Measurements from ENCODE around the gene SRSF2. TPM values are rescaled to one million over a fixed set of nuclear protein-coding genes. Genes with fewer than 3 reads are reported as not detected.

Gene SRSF2, protein sequence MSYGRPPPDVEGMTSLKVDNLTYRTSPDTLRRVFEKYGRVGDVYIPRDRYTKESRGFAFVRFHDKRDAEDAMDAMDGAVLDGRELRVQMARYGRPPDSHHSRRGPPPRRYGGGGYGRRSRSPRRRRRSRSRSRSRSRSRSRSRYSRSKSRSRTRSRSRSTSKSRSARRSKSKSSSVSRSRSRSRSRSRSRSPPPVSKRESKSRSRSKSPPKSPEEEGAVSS
- total RNA-seq: 100 to 1,000 TPM; 845 to 927 (median 920) TPM

DNA sequence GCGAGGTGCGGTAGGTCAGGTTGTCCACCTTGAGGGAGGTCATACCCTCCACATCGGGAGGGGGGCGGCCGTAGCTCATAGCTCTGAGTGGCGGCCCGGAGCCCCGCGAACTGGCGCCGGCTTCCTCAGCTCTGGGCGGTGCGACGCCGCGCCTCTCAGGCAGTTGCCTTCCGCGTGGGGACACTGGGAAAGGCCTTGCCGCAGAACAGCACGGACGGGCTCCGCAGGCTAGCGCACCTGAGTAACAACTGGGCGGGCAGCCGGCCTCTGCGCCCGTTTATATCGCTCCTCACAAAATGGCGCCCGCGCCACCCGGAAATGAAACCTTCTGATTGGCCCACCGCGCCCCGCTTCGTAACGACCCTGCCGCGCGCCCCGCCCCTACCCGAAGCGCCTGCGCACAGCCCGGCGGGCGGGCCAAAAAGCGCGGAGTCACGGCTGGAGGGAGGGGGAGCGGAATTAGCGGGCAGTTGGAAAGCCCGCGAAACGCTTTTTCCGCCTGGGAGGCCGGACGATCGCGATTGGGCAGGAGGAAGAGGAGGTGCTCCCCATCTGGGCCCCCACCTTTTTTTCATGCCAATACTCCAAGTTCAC is at the start of gene SRSF2:
Gene SRSF2 (minus strand): TSS at position 250 of the 594 bp plus-strand sequence. CDS start 171 bp downstream, at position 79.
- Mint-ChIP-seq H3K4me3 (peak within 1 kb of the TSS; percentile 90), H3K36me3 (ENCODE audit: insufficient read depth) (peaks cover 43% of the 10 kb centered on the region), H3K9me3 (no peaks in the 10 kb centered on the region), H3K27me3 (ENCODE audit: low read depth) (no peaks in the 10 kb centered on the region), H3K4me1 (ENCODE audit: low read depth) (peaks cover 38% of the 10 kb centered on the region)
- DNase-seq (peak; percentile 98), ATAC-seq (peak; percentile 72 to 74)

DNA sequence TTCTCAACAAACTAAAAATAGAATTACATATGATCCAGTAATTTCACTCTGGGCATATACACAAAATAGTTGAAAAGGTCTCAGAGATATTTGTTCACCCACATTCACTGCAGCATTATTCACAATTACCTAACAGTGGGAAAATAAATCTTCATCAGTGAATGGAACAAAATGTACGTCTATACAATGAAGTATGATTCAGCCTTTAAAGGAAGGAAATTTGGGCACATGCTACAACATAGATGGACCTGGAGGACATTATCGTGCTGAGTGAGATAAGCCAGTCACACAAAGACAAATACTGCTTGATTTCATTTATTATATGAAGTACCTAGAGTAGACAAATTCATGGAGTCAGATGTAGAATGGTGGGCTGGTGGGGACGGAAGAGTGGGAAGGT is 47.8 kb upstream of the SRSF2 start:
- Mint-ChIP-seq H3K4me3 (no peak overlapping the region), H3K9me3 (no peaks in the 10 kb centered on the region), H3K4me1 (ENCODE audit: low read depth) (no peaks in the 10 kb centered on the region), H3K27me3 (ENCODE audit: low read depth) (no peaks in the 10 kb centered on the region), H3K36me3 (ENCODE audit: insufficient read depth) (peaks cover 6% of the 10 kb centered on the region)
- DNase-seq: no peak
- ATAC-seq: no peak

DNA sequence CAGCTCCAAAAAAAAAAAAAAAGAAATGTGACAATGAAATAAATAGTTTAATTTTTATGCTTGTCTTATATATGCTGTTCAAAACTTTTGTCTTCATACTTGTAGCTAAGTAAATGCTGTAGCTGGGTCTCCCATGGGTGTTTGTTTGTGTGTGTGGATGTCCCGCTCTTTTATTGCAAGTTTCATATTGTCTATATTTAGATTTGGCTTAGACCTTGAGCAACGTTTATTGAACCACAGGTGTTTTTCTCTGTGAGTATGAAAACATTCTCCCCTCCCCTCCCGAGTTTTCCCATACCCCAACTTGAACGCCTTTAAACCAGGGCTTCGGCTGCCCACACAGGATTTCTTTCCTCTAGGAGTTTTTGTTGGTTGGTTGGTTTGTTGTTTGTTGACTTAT is 46.0 kb upstream of the SRSF2 start:
- no peaks in the 10 kb centered on the region for H3K27me3 Mint-ChIP-seq (ENCODE audit: low read depth)
- ATAC-seq (no peak), DNase-seq (no peak)
- no peak overlapping the region for H3K4me3 Mint-ChIP-seq
- no peaks in the 10 kb centered on the region for H3K4me1 Mint-ChIP-seq (ENCODE audit: low read depth)
- H3K9me3 Mint-ChIP-seq: no peaks in the 10 kb centered on the region
- H3K36me3 Mint-ChIP-seq (ENCODE audit: insufficient read depth): peaks cover 10% of the 10 kb centered on the region

DNA sequence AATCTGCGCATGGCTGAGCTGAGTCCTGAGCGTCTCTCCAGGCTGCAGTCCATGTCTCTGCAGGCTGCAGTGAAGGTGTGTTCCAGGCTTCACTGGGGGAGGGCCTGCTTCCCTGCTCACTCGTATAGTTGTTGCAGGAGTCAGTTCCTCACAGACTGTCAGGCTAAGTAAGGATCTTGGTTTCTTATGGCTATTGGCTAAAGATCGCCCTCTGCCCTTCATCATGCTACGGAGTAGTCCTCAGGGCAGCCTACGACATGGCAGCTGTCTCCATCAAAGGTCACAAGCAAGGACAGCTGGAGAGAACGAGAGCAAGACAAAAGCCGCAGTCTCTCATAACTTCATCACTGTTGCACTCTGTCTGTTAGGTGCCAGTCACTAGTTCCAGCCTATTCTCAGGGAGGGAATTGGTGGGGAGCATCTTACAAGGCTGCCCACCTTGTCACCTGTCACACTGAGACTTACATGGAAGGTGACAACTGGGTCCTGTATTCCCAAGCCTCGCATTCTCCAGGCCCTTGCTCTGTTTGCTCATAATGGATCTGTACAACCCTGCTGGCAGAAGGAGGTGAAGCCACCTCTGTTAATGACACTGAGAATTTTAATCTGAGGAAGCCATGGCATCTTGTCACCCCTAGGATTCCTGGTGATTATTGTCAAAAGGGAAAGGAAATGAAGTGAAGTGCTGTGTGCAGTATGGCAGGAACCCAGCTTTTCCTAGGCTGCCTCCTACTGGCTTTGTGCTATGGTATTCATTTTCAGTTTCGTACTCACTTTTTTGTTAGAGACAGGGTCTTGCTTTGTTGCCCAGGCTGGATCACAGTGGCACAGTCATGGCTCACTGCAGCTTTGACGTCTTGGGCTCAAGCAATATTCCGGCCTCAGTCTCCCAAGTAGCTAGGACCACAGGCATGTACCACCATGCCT is 44.2 kb upstream of the SRSF2 start:
- H3K4me1 Mint-ChIP-seq (ENCODE audit: low read depth): no peaks in the 10 kb centered on the region
- no peaks in the 10 kb centered on the region for H3K9me3 Mint-ChIP-seq
- H3K27me3 Mint-ChIP-seq (ENCODE audit: low read depth): no peaks in the 10 kb centered on the region
- peaks cover 14% of the 10 kb centered on the region for H3K36me3 Mint-ChIP-seq (ENCODE audit: insufficient read depth)
- ATAC-seq (no peak), DNase-seq (no peak)
- H3K4me3 Mint-ChIP-seq: no peak overlapping the region

DNA sequence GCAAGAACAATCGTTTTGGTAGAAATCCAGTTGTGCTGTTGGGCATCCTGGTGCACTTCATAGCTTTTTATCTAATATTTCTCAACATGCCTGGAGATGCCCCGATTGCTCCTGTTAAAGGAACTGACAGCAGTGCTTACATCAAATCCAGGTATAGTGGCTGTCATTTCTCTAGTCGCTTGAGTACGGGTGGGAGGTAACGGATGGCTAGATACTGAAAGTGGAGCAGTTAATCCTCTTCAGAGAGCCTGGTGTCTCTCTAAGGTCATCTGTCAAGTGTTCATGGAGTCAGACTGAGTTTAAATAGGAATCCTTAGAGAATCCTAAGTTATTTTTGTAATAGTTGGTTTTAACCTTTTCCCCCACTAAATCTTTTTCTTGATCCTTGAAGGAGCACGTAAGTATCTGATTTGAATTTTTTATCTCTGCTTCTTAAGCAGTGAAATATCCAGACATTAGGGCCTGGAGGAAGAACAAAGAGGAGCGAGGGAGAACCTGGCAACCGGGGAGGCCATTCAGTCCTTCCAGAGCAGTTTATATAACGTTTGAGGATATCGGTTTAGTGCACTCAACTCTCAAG is 38.0 kb upstream of the SRSF2 start:
- peaks cover 26% of the 10 kb centered on the region for H3K36me3 Mint-ChIP-seq (ENCODE audit: insufficient read depth)
- H3K9me3 Mint-ChIP-seq: no peaks in the 10 kb centered on the region
- no peak overlapping the region for H3K4me3 Mint-ChIP-seq
- DNase-seq (no peak), ATAC-seq (no peak)
- peaks cover 24% of the 10 kb centered on the region for H3K4me1 Mint-ChIP-seq (ENCODE audit: low read depth)
- H3K27me3 Mint-ChIP-seq (ENCODE audit: low read depth): no peaks in the 10 kb centered on the region

DNA sequence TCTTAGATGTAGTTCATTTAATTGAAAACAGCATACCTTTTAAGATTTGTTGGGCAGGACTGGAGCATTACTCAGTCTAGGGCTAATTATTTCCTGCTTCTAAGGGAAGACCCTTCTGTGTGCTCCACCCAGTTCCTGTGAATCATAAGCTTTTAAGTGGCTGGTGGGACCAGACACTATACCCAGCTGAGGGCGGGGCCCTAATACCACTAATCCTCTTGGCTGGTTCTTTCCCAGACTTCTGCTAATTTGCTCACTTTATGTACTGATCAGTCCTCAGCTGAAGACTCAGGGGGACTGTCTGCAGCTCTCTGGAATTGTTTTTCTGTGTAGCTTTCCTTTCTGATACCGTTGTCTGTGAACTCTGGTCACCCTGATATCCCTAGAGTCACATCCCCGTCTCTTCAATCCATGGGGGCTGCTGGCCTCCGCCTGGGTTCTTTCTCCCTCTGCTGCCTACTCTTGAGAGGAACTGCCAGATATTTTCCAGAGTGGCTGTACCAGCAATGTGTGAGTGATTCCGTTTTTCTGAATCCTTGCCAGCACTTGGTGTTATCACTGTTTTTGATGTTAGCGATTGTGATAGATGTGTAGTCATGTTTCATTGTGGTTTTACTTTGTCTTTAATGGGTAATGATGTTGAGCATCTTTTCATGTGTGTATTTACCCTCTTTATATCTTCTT is 35.9 kb upstream of the SRSF2 start:
- H3K36me3 Mint-ChIP-seq (ENCODE audit: insufficient read depth): peaks cover 27% of the 10 kb centered on the region
- peaks cover 24% of the 10 kb centered on the region for H3K4me1 Mint-ChIP-seq (ENCODE audit: low read depth)
- peak; percentile 96 to 97 for ATAC-seq
- peak; percentile 60 for DNase-seq
- no peaks in the 10 kb centered on the region for H3K9me3 Mint-ChIP-seq
- H3K27me3 Mint-ChIP-seq (ENCODE audit: low read depth): no peaks in the 10 kb centered on the region
- peak overlapping the region; percentile 78 for H3K4me3 Mint-ChIP-seq

DNA sequence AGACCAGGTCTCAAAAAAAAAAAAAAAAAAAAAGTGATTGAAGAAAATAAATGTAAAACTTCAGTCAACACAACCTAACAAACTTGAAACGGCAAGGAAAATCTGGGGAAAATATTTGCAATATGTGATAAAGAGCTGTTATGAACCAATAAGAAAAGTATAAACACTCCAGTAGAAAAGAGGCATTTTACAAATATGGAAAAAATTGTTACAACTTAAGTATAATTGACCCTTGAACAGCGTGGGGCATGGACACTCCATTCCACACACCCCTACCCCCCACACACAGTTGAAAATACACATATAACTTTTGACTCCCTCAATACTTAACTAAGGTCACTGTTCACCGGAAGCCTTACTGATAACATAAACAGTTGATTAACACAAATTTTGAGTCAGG is 21.4 kb upstream of the SRSF2 start:
- H3K9me3 Mint-ChIP-seq: no peaks in the 10 kb centered on the region

DNA sequence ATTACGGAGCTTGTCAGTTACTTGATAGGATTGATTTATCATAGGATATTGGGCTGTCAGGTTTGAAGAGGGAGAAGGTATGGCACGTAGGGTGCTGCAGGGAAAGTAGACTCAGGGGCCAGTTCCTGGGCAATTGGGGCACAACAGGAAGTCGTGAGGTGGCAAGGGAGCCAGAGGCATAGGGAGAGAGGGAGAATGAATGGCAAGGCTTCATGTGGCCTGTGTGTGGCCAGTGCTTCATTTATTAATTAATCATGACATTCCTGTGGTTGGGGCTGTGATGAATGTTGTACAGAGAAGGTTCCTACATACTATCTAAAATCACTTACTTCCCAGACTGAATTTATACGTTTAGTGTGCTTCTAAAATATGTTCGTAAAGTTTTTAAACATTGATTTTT is 20.1 kb upstream of the SRSF2 start:
- DNase-seq (no peak), ATAC-seq (no peak)
- Mint-ChIP-seq H3K4me3 (no peak overlapping the region), H3K9me3 (no peaks in the 10 kb centered on the region), H3K36me3 (ENCODE audit: insufficient read depth) (peaks cover 14% of the 10 kb centered on the region), H3K4me1 (ENCODE audit: low read depth) (peaks cover 18% of the 10 kb centered on the region), H3K27me3 (ENCODE audit: low read depth) (no peaks in the 10 kb centered on the region)

More for the DNA sequence above, 21.4 kb upstream of the SRSF2 start:
- peaks cover 14% of the 10 kb centered on the region for H3K36me3 Mint-ChIP-seq (ENCODE audit: insufficient read depth)
- H3K27me3 Mint-ChIP-seq (ENCODE audit: low read depth): no peaks in the 10 kb centered on the region
- H3K4me3 Mint-ChIP-seq: no peak overlapping the region
- H3K4me1 Mint-ChIP-seq (ENCODE audit: low read depth): peaks cover 5% of the 10 kb centered on the region
- ATAC-seq (no peak), DNase-seq (no peak)

DNA sequence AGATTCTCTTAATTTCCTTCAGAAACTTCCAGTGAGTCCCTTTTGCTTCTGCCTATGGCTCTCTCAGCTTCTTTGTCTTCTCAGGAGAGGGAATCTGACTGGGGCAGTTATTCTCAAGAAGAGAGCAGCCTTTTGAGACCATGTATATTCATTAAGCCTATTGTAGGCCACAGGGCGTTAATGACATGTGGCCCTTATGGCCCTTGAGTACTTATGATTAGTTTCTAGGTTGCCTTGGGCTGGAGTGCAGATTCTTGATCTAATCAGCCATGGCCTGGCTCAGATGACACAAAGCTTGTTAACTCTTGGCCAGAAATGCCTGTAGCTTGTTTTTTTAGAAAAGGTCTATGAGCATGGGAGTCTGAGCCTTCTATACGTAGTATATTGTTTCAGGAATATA is 18.2 kb upstream of the SRSF2 start:
- Mint-ChIP-seq H3K9me3 (no peaks in the 10 kb centered on the region), H3K36me3 (ENCODE audit: insufficient read depth) (peaks cover 16% of the 10 kb centered on the region), H3K4me1 (ENCODE audit: low read depth) (peaks cover 24% of the 10 kb centered on the region), H3K27me3 (ENCODE audit: low read depth) (no peaks in the 10 kb centered on the region), H3K4me3 (no peak overlapping the region)
- DNase-seq: no peak
- ATAC-seq: no peak

DNA sequence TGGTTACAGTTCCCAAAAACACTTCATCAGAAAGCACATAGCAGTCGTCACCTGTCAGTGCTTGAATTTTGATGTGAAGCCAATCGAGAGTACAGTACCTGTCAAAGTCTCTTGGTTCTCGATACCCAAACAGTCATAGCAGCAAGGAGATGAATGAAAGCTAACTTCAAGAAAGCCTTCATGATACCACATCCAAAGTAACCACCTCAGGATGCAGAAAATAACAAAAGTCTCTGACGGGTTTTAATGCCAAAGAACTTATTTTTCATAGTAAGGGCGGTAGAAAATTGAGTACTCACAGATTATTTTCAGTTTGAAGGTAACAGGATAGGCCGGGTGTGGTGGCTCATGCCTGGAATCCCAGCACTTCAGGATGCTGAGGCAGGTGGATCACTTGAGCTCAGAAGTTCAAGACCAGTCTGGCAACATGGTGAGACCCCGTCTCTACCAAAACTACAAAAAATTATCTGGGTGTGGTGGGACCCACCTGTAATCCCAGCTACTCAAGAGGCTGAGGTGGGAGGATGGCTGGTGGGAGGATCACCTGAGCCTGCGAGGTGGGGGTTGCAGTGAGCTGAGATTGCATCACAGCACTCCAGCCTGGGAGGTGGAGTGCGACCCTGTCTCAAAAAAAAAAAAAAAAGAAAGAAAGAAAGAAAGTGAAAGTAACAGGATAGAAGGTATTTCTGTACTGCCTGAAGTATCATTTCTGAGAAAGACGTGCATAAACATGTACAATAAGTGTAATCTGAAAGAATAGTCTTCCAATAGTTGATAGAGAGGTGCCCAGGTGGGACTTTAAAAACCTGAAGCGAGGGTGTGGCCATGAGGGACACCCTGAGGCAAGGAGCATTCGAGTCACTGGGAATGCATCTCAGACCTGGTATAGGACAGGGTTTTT is 16.2 kb upstream of the SRSF2 start:
- peak; percentile 91 to 96 for ATAC-seq

DNA sequence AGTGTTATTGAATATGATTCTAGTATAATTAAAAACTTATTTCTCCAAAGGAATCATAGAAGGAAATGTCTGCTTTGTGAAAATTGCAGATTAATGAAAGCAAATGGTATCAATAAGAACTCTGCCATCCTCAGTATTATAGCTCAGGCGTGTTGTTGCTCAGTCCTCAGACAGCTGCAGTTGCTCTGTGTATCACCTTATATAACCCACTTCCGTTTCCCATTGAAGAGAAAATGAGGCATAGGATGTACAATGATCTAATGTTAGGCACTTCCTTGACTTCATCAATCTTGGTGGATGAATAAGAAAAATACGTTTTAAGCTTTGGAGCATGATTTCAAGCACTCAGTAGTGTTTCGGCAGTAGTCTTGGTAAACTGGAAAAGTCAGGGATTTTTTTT is 14.9 kb upstream of the SRSF2 start:
- ATAC-seq (peak in 1 of 2 donors; percentile 24), DNase-seq (no peak)
- Mint-ChIP-seq H3K27me3 (ENCODE audit: low read depth) (no peaks in the 10 kb centered on the region), H3K36me3 (ENCODE audit: insufficient read depth) (peaks cover 11% of the 10 kb centered on the region), H3K4me1 (ENCODE audit: low read depth) (peaks cover 25% of the 10 kb centered on the region), H3K9me3 (no peaks in the 10 kb centered on the region), H3K4me3 (peak overlapping the region; percentile 64)

More for the DNA sequence above, 16.2 kb upstream of the SRSF2 start:
- Mint-ChIP-seq H3K27me3 (ENCODE audit: low read depth) (no peaks in the 10 kb centered on the region), H3K4me1 (ENCODE audit: low read depth) (peaks cover 25% of the 10 kb centered on the region), H3K4me3 (peak overlapping the region; percentile 85), H3K9me3 (no peaks in the 10 kb centered on the region), H3K36me3 (ENCODE audit: insufficient read depth) (peaks cover 17% of the 10 kb centered on the region)
- DNase-seq: no peak

DNA sequence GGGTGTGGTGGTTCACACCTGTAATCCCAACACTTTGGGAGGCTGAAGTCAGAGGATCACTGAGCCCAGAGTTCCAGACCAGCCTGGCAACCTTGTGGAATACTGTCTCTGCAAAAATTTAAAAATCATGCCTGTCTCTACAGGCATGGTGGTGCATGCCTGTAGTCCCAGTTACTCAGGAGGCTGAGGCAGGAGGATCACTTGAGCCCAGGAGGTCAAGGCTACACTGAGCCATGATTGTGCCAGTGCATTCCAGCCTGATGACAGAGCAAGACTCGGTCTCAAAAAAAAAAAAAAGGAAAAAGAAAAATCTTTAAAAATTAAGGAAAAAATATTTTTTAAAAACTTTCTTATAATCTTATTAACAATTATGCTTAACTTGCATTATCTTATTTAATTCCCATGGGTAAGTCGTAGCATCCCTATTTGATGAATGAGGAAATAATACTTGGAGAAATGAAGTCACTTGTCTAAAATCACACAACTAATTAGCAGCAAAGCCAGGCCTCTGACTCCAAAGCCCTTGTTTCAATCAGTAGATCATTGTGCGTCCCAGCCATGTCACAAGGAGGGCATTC is 14.4 kb upstream of the SRSF2 start:
- H3K4me1 Mint-ChIP-seq (ENCODE audit: low read depth): peaks cover 25% of the 10 kb centered on the region
- H3K36me3 Mint-ChIP-seq (ENCODE audit: insufficient read depth): peaks cover 11% of the 10 kb centered on the region
- no peak for ATAC-seq
- DNase-seq: no peak
- H3K27me3 Mint-ChIP-seq (ENCODE audit: low read depth): no peaks in the 10 kb centered on the region
- H3K4me3 Mint-ChIP-seq: no peak overlapping the region
- H3K9me3 Mint-ChIP-seq: no peaks in the 10 kb centered on the region

DNA sequence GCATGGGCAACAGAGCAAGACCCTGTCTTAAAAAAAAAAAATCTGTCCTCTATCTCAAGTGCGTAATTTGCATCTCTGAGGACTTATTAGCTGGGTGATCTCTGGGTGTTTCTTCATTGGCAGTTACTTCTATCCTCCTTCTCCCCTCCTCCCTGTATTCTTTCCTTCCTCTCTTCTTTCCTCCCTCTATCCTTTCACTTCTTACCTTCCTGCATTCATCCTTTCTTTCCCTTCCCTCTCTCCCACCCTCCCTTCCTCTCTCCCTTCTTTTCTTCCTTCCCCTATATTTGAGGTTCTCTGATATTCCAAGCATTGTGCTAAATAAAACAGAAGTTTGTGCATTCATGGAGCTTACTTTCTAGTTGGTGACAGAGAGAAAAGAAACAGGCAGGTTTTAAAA is 11.5 kb upstream of the SRSF2 start:
- Mint-ChIP-seq H3K27me3 (ENCODE audit: low read depth) (no peaks in the 10 kb centered on the region), H3K36me3 (ENCODE audit: insufficient read depth) (peaks cover 31% of the 10 kb centered on the region), H3K4me1 (ENCODE audit: low read depth) (peaks cover 24% of the 10 kb centered on the region), H3K4me3 (no peak overlapping the region), H3K9me3 (no peaks in the 10 kb centered on the region)
- DNase-seq (no peak), ATAC-seq (no peak)
